IPS-20b (cell line): ENCODE measurements around the gene NAA60.
"Not testable (repeated sequence)": the region's sequence is repeated elsewhere in the genome, so short reads cannot be mapped to it uniquely, and the experiment has no call there.

Experiments
- H3K27ac ChIP-seq: one replicate; pipeline ENCODE4 v1.5.1; 2013; ENCODE audit warnings: low read length
- H3K27me3 ChIP-seq: 2 replicates; pipeline ENCODE4 v1.6.1; 2013; ENCODE audit warnings: mild to moderate bottlenecking, low read length, inconsistent platforms; ENCODE audit not compliant: insufficient read depth
- H3K36me3 ChIP-seq: 2 replicates; pipeline ENCODE4 v1.6.1; 2013; ENCODE audit warnings: low read depth, mild to moderate bottlenecking, inconsistent platforms, low read length, moderate library complexity; ENCODE audit not compliant: insufficient read depth
- H3K4me1 ChIP-seq: 2 replicates; pipeline ENCODE4 v1.6.1; 2013; ENCODE audit warnings: mild to moderate bottlenecking, control low read depth, inconsistent platforms, low read length, moderate library complexity; ENCODE audit not compliant: insufficient read depth
- H3K4me3 ChIP-seq: 2 replicates; pipeline ENCODE4 v1.5.1; 2013; ENCODE audit warnings: mild to moderate bottlenecking, low read length, inconsistent platforms
- H3K9ac ChIP-seq: 2 replicates; pipeline ENCODE4 v1.6.1; 2013; ENCODE audit warnings: low read depth, mild to moderate bottlenecking, inconsistent platforms, low read length, moderate library complexity
- H3K9me3 ChIP-seq: 2 replicates; pipeline ENCODE4 v1.6.1; 2013; ENCODE audit warnings: mild to moderate bottlenecking, low read depth, low read length, inconsistent platforms; ENCODE audit not compliant: insufficient read depth

NAA60 gene

DNA sequence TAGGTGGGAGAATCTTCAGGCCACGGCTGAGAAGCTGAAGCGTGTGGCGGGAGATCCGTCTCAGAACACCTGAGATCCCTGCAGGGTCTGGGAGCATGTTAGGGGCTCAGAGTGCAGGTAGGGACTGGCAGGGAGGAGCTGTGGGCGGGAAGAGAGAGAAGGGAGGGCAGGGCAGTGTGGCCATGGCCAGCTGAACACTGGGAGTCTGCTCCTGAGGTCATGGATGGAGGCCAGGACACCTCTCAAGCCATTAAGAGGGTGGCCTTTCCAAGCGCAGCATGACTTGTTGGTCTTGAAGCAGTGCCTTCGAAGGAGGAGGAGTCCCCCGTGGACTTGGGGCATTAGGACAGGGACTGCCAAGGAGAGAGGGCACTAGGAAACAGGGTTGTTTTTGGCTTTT, 23.7 kb downstream of the NAA60 start:
- Histone ChIP-seq H3K9ac (no peak overlapping the region), H3K4me3 (no peak overlapping the region), H3K9me3 (no peaks in the 10 kb centered on the region), H3K27ac (no peak overlapping the region), H3K27me3 (no peaks in the 10 kb centered on the region), H3K4me1 (peaks cover 6% of the 10 kb centered on the region; the same call in 1 of the 2 replicates), H3K36me3 (no peaks in the 10 kb centered on the region)

DNA sequence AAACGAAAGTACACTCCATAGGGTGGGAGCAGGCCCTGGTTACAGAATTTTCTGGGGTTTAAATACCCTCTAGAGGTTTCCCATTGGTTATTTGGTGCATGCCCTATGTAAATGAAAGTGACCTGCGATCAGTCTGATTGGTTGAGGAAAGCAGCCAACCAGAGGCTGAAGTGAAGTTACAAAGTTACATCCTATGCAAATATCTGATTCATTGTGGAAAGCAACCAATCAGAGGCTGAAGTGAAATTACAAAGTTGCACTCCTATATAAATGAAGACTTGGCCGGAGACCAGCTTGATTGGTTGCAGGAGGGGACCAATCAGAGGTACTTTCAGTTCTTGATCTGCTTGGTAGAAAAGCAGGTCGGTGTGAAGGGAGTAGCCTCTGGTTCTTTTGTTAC, 24.4 kb downstream of the NAA60 start:
- Histone ChIP-seq H3K9me3 (no peaks in the 10 kb centered on the region), H3K9ac (no peak overlapping the region), H3K4me3 (peak overlapping the region; percentile 36), H3K36me3 (no peaks in the 10 kb centered on the region), H3K27ac (no peak overlapping the region), H3K27me3 (no peaks in the 10 kb centered on the region), H3K4me1 (peaks cover 6% of the 10 kb centered on the region; the same call in 1 of the 2 replicates)

DNA sequence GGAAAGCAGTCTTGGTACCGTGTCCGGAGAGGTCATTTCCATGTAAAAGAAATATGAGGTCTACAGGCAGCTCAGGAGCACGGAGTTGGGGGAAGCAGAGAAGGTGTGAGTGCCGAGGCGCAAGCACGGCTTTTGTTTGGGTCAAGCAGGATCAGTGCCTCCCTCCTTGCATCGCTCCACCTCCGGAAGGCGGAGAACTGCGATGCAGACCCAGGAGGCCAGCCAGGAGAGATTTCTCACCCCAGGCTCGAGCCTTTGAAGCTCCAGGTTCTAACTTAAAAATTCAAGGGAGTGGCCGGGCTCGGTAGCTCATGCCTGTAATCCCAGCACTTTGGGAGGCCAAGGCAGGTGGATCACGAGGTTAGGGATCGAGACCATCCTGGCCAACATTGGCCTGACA, 25.0 kb downstream of the NAA60 start:
- Histone ChIP-seq H3K27me3 (no peaks in the 10 kb centered on the region), H3K27ac (no peak overlapping the region), H3K9me3 (no peaks in the 10 kb centered on the region), H3K36me3 (no peaks in the 10 kb centered on the region), H3K9ac (no peak overlapping the region), H3K4me3 (peak overlapping the region; percentile 36), H3K4me1 (peaks cover 6% of the 10 kb centered on the region; the same call in 1 of the 2 replicates)

DNA sequence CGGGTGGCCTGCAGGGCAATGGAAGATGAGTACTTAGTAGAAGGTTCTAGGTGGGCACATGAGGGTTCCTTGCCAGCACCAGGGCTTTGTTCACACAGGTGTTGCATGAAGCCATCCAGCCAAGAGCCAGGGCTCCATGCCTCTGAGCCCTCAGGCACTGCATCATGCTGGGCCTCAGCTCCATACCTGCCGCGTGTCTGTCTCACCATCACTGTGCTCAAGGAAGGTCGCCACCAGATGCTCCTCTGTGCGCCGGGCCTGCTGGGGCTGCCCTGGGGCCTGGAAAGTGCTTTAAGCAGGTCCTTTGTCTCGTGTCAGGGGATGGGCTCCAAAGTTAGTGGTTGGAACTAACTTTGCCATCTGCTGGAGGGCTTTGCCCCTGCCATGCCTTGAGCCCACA, 26.3 kb downstream of the NAA60 start:
- Histone ChIP-seq H3K4me3 (no peak overlapping the region), H3K27me3 (no peaks in the 10 kb centered on the region), H3K9me3 (no peaks in the 10 kb centered on the region), H3K4me1 (peaks cover under 1% of the 10 kb centered on the region; the same call in 1 of the 2 replicates), H3K9ac (no peak overlapping the region), H3K36me3 (no peaks in the 10 kb centered on the region), H3K27ac (no peak overlapping the region)

DNA sequence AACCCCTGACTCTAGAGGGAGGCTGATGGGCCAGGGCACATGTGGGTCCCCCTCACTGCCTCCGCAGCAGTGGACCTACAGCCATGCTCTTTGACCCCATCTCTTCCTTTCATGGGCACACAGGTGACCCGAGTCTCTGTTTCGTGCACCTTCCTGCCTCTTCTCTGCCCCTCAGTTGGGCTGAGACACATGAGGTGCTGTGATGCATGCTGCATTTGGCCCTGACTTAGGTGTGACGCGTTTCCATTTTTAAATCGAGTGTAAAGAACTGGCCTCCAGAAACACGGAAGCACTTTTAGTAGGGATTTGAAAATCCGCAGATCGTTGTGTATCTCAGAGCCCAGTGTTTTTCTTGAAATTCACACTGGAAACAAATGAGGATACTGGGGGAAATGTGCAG, 27.2 kb downstream of the NAA60 start:
- Histone ChIP-seq H3K9ac (no peak overlapping the region), H3K27me3 (no peaks in the 10 kb centered on the region), H3K27ac (no peak overlapping the region), H3K9me3 (no peaks in the 10 kb centered on the region), H3K4me1 (no peaks in the 10 kb centered on the region), H3K36me3 (no peaks in the 10 kb centered on the region), H3K4me3 (no peak overlapping the region)

DNA sequence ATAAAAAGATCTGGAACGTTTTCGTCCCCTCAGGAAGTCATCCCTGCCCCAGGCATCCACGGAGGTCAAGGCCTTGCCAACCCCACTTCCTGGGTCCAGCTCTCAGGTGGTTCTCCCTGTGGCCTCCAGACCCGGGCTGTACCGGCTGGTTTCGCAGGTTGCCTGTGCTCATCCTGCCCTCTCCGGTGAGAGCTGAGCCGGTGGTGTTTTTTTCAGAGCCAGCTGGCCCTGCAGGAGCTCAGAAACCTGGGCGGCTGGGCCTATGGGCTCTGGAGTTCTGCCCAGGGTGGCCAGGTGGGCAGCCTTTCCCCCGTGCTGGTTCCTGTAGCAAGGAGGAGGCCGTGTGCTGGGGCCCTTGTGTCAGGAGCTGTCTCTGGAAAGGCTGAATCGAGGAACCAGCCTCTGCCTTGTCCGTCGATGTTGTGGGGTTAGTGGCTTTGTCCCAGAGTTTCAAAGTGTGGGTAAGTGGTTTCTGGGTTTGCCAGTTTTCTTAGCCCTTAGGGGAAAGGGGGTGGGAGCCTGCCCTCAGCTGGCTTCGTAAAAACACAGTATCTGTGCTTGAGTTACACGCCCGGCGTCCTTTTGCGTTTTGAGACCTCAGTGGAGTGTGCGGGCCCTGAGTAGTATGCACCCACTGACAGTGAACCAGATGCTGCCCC, 28.2 kb downstream of the NAA60 start:
- Histone ChIP-seq H3K4me3 (no peak overlapping the region), H3K27me3 (no peaks in the 10 kb centered on the region), H3K9me3 (no peaks in the 10 kb centered on the region), H3K36me3 (no peaks in the 10 kb centered on the region), H3K9ac (no peak overlapping the region), H3K4me1 (no peaks in the 10 kb centered on the region), H3K27ac (no peak overlapping the region)

DNA sequence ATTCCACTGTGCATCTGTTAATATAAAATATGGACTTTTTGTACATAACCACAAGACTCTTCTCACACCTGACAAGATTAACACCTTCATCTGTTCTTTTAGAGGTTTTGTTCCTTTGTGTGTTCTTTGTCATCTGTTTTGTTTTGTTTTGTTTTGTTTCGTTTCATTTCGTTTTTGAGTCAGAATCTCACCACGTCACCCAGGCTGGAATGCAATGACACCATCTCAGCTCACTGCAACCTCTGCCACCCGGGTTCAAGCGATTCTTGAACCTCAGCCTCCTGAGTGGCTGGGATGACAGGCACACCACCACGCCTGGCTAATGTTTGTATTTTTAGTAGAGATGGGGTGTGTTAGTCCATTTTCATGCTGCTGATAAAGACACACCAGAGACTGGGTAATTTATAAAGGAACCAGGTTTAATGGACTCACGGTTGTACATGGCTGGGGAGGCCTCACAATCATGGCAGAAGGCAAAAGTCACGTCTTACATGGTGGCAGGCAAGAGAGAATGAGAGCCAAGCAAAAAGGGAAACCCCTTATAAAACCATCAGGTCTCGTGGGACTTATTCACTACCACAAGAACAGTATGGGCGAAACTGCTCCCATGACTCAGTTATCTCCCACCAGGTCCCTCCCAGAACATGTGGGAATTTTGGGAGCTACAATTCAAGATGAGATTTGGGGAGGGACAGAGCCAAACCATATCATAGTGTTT, 29.6 kb downstream of the NAA60 start:
- no peak overlapping the region for H3K27ac ChIP-seq
- no peak overlapping the region for H3K9ac ChIP-seq
- H3K27me3 ChIP-seq, result no peaks in the 10 kb centered on the region
- H3K36me3 ChIP-seq, result no peaks in the 10 kb centered on the region
- H3K9me3 ChIP-seq, result no peaks in the 10 kb centered on the region
- no peaks in the 10 kb centered on the region for H3K4me1 ChIP-seq
- no peak overlapping the region for H3K4me3 ChIP-seq

DNA sequence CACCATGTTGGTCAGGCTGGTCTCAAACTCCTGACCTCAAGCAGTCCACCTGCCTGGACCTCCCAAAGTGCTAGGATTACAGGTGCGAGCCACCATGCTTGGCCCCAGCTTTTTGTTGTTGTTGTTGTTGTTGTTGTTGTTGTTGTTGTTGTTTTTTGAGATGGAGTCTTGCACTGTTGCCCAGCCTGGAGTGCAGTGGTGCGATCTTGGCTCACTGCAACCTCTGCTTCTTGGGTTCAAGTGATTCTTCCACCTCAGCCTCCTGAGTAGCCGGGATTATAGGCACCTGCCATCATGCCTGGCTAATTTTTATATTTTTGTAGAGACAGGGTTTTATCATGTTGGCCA, 30.1 kb downstream of the NAA60 start:
- H3K36me3 ChIP-seq, H3K9me3 ChIP-seq, H3K9ac ChIP-seq, H3K27me3 ChIP-seq, H3K4me3 ChIP-seq, H3K27ac ChIP-seq, H3K4me1 ChIP-seq: not testable (repeated sequence)

DNA sequence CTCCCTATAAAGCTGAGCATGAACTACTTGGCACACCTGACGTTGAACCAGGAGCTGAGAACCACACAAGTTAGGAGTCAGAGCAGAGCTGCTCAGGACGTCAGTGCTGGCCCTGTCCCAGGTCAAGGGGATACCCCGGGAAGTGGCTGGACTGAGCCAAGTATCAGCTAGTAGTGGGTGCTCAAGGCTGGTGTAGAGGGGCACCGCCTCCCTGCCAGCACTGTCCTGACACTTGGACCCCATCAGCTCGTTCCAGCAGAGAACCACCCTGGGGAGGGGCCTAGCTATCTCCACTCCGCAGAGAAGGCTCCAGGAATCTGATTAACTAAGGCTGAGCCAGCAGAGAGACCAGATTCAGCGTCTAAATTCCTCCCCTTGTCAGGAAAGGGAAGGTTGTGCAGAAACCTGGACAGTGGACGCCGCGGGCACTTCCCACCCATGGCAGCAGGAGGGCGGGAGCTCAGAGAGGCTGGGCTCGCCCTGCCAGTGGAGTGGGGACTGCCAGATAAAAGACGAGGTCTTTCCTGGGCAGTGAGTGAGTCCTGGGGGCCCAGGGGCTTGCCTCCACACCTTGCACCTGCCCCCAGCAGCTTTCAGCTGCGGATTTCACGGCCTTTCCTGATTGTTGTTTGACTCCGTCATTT, 30.8 kb downstream of the NAA60 start:
- Histone ChIP-seq H3K27ac (no peak overlapping the region), H3K36me3 (peaks cover 3% of the 10 kb centered on the region; the same call in 1 of the 2 replicates), H3K27me3 (no peaks in the 10 kb centered on the region), H3K9ac (no peak overlapping the region), H3K4me1 (no peaks in the 10 kb centered on the region), H3K4me3 (no peak overlapping the region), H3K9me3 (no peaks in the 10 kb centered on the region)

DNA sequence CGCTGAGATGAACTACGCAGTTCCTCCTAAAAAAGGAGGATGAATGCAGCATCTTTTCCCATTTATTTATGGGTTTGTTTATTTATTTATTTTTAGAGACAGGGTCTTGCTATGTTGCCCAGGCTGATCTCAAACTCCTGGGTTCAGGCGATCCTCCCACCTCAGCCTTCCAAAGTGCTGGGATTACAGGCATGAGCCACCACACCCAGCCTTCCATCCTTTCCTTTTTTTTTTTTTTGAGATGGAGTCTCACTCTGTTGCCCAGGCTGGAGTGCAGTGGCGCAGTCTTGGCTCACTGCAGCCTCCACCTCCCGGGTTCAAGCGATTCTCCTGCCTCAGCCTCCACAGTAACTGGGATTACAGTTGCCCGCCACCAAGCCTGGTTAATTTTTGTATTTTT, 31.4 kb downstream of the NAA60 start:
- not testable (repeated sequence) for H3K27me3 ChIP-seq, H3K36me3 ChIP-seq, H3K4me1 ChIP-seq, H3K27ac ChIP-seq, H3K9ac ChIP-seq, H3K9me3 ChIP-seq, H3K4me3 ChIP-seq

DNA sequence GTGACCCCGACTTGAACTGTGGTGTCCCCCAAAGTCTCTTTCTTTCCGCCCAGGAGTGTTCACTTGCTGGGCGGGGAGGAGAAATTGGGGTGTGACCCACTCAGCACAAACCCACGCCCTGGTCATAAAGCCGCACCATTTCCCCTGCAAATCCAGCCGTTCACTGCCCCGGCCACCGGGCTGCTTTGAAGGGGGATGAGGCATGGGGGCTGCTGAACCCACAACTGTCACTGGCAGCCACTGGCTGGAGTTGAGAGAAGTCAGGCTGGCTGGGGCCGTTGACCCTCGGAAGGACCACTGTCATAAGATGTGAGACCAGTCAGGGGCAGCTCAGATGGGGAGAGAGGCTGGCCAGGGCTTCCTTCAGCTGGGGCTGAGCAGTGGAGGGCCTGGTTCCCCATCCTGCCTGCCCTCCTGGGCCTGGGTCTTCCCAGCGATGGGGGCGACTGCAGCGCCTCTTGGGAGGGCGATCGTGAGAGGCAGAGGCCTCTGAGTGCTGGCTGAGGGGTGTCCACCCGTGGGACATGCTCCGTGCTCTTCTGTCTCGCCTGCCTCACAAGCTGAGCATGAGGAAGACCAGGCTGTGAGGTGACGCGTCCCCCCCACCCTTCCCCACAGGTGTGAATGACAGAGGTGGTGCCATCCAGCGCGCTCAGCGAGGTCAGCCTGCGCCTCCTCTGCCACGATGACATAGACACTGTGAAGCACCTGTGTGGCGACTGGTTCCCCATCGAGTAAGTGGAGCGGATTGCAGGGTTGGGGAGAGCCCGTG, 32.3 kb downstream of the NAA60 start:
- H3K27ac ChIP-seq, result no peak overlapping the region
- peaks cover 6% of the 10 kb centered on the region; the same call in 1 of the 2 replicates for H3K36me3 ChIP-seq
- H3K9me3 ChIP-seq, result no peaks in the 10 kb centered on the region
- no peak overlapping the region for H3K9ac ChIP-seq
- no peak overlapping the region for H3K4me3 ChIP-seq
- H3K27me3 ChIP-seq, result no peaks in the 10 kb centered on the region
- H3K4me1 ChIP-seq, result no peaks in the 10 kb centered on the region
